ENCODE results near the gene SLC66A2. TPM values are rescaled to one million over a fixed set of nuclear protein-coding genes. Genes with fewer than 3 reads are reported as not detected.

Gene SLC66A2
- polyA plus RNA-seq, 6 donors from 2014 or later, result 26.3 to 40.9 (median 34.5) TPM

DNA sequence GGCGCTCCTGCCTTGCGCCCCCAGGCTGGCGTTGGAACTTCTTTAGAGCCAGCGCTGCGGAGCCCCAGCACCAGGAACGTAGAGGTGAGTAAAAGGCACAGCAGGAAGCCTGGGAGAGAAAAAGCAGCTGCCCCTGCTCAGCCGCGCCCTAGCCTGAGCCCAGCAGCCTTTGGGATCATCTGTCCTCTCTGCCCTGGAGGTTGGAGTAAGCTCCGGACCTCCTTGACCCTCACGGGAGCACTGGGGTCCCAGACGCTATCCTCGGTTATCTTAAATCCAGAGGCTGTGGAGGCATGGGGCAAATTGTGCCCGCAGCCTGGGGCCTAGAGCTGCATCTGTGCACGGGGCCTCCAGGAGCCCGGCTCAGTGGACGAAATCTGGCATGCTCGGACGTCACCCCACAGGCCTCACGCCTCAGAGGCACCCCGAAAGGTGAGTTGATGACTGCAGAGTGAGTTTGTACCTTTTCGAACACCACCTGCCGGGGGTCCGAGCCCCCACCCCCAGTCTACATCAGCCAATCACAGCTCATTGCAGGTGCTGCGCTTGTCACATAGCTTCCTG is 1.6 kb upstream of the SLC66A2 start:
- Mint-ChIP-seq H3K4me3 (peak overlapping the region in 5 of 8 donors; percentile 35 to 82 (median 55)), H3K9me3 (no peaks in the 10 kb centered on the region), H3K27me3 (no peaks in the 10 kb centered on the region), H3K27ac (peak overlapping the region in 4 of 6 donors; percentile 47 to 75 (median 62)), H3K4me1 (peaks cover 18 to 27% (median 22%) of the 10 kb centered on the region in 3 donors), H3K36me3 (no peaks in the 10 kb centered on the region)
- no peak for ATAC-seq (ENCODE audit: low read depth in 2 of 2)
- DNase-seq, result no peak

DNA sequence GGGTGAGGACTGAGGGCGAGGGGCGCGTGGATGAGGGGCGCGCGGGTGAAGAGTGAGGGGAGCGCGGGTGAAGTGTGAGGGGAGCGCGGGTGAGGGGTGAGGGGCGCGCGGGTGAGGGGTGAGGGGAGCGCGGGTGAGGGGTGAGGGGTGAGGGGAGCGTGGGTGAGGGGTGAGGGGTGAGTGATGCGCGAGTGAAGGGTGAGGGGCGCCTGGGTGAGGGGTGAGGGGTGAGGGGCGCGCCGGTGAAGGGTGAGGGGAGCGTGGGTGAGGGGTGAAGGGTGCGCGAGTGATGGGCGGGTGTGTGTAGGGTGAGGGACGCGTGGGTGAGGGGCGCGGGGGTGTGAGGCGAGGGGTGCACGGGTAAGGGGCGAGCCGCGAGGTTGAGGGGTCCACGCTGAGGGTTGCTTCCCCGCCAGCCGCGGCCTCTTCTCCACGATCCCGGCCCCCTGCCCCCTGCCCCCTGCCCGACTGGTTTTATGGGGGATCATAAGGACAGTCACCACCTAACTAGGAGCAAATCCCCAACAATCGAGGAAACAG is 1.1 kb upstream of the SLC66A2 start:
- no peaks in the 10 kb centered on the region for H3K36me3 Mint-ChIP-seq
- H3K4me3 Mint-ChIP-seq, result peak overlapping the region in 4 of 8 donors; percentile 55 to 67 (median 58)
- no peaks in the 10 kb centered on the region for H3K9me3 Mint-ChIP-seq
- H3K27me3 Mint-ChIP-seq, result no peaks in the 10 kb centered on the region
- H3K27ac Mint-ChIP-seq, result no peak overlapping the region
- H3K4me1 Mint-ChIP-seq, result peaks cover 18 to 32% (median 22%) of the 10 kb centered on the region in 3 donors
- DNase-seq (no peak), ATAC-seq (ENCODE audit: low read depth in 2 of 2) (no peak)

- H3K27ac Mint-ChIP-seq, result peak overlapping the region; percentile 77 to 98 (median 98)
- ATAC-seq (ENCODE audit: low read depth in 2 of 2) (peak; percentile 29 to 32), DNase-seq (peak; percentile 42)
- no peaks in the 10 kb centered on the region for H3K27me3 Mint-ChIP-seq
- H3K4me3 Mint-ChIP-seq, result peak overlapping the region; percentile 87 to 98 (median 94)
- H3K36me3 Mint-ChIP-seq, result no peaks in the 10 kb centered on the region
- H3K9me3 Mint-ChIP-seq, result no peaks in the 10 kb centered on the region
- H3K4me1 Mint-ChIP-seq, result peaks cover 26 to 49% (median 36%) of the 10 kb centered on the region in 3 donors
Measured at GRCh38 chr18:79950515-79951341, 725 bp downstream of the SLC66A2 start.

DNA sequence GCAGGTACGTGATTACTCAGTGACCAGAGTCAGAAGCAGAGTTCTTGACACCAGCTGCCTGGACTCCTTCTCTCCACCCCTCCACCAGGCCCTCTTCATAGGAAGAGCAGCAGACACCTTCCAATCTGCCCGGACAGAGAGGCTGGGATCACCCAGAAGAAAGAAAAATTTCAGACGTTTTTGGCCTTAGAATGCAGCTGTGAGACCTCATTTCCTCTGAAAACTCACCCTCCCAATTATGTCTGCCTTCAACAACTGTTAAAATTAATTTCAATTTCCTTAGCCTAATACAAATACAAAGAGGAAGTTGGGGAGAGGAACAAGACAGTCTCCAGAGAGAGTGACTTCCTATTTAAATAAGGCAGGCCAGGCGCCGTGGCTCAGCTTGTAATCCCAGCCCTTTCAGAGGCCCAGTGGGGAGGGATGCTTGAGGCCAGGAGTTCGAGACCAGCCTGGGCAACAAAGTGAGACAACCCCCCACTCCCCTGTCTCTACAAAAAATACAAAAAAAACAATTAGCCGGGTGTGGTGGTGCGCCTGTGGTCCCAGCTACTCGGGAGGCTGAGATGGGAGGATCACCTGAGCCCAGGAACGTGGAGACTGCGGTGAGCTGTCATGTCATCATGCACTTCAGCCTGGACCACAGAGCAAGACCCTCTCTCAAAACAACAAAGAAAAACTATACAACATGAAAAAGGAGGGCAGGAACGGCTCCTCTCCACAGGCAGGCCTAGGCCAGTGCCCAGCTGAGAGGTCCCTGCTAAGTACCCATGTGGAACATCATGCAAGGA is 1.6 kb downstream of the SLC66A2 start:
- peak overlapping the region; percentile 87 to 98 (median 94) for H3K4me3 Mint-ChIP-seq
- no peaks in the 10 kb centered on the region for H3K36me3 Mint-ChIP-seq
- peak; percentile 69 for DNase-seq
- H3K27me3 Mint-ChIP-seq, result no peaks in the 10 kb centered on the region
- peaks cover 31 to 55% (median 44%) of the 10 kb centered on the region in 3 donors for H3K4me1 Mint-ChIP-seq
- H3K9me3 Mint-ChIP-seq, result no peaks in the 10 kb centered on the region
- H3K27ac Mint-ChIP-seq, result peak overlapping the region; percentile 94 to 98 (median 98)
- peak; percentile 57 for ATAC-seq (ENCODE audit: low read depth in 2 of 2)

DNA sequence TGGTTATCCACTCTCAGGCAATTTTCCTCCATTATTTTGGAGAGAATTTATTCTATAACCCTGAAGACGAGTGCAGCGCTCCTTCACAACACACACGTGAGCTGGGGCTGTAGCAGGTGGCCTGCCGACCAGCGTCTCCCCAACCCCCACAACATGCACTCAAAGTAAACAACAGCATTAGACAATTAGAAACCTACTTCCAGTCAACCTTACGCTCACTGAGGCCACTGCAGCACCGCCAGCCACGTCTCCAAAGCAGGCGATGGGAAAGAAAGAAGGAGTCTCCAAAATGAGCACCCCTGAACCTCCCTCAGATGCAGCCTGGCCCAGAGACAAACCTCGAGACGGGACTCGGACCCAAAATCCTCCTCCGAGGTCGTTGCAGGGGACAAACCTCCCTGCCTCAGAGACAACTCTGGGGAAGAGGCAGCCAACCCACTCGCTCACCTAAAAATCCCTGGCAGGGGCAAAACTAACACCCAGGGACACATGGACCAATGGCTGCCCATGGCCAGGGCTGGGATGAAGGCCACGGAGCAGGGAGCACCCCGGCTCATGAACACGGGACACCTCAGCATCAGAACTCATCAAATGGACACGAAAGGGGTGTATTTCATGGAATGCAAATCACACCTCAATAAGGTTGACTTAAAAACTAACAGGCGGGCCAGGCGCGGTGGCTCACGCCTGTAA is 2.6 kb downstream of the SLC66A2 start:
- DNase-seq, result no peak
- peaks cover 36 to 62% (median 54%) of the 10 kb centered on the region in 3 donors for H3K4me1 Mint-ChIP-seq
- H3K27ac Mint-ChIP-seq, result peak overlapping the region; percentile 26 to 97 (median 64)
- peak overlapping the region; percentile 52 to 98 (median 92) for H3K4me3 Mint-ChIP-seq
- no peaks in the 10 kb centered on the region for H3K36me3 Mint-ChIP-seq
- no peaks in the 10 kb centered on the region for H3K27me3 Mint-ChIP-seq
- ATAC-seq (ENCODE audit: low read depth in 2 of 2), result no peak
- no peaks in the 10 kb centered on the region for H3K9me3 Mint-ChIP-seq

DNA sequence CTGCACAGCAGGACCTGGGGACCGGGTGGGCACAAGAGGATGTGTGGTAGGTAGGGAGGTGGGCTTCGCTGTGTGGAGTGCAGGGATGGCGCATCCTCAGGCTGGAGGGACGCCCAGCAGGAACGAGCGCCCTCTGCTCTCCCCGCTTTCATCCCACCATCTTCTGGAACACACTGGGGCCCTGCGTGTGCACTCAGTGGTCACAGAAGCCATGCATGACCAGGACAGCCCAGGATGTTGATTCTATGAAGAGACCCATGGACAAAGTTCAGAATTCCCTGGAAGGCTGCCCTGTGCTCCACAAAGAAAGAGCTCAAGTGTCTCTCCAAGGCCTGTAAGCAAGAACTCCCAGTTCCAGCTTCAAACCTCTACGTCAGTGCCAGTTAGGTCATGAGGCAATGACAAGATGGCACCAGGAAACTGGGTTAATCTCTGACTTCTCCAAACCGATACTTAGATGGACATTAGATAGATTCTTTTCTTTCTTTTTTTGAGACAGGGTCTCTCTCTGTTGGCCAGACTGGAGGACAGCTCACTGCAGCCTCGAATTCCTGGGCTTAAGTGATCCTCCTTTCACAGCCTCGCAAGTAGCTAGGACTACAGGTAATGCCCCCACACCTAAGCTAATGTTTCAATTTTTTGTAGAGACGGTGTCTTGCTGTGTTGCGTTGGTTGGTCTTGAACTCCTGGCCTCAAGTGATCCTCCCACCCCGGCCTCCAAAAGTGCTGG is 3.4 kb downstream of the SLC66A2 start:
- peak overlapping the region in 2 of 8 donors; percentile 44 to 95 for H3K4me3 Mint-ChIP-seq
- H3K4me1 Mint-ChIP-seq, result peaks cover 36 to 62% (median 54%) of the 10 kb centered on the region in 3 donors
- no peak for DNase-seq
- no peaks in the 10 kb centered on the region for H3K27me3 Mint-ChIP-seq
- no peaks in the 10 kb centered on the region for H3K9me3 Mint-ChIP-seq
- no peak for ATAC-seq (ENCODE audit: low read depth in 2 of 2)
- peak overlapping the region in 2 of 6 donors; percentile 53 to 94 for H3K27ac Mint-ChIP-seq
- H3K36me3 Mint-ChIP-seq, result no peaks in the 10 kb centered on the region

GRCh38 chr18:79947054-79947755 is 4.2 kb downstream of the SLC66A2 start:
- DNase-seq (no peak), ATAC-seq (ENCODE audit: low read depth in 2 of 2) (no peak)
- Mint-ChIP-seq H3K4me1 (peaks cover 37 to 65% (median 57%) of the 10 kb centered on the region in 3 donors), H3K9me3 (no peaks in the 10 kb centered on the region), H3K36me3 (peaks cover 3 to 4% of the 10 kb centered on the region in 2 donors), H3K4me3 (peak overlapping the region in 1 of 8 donors; percentile 12), H3K27ac (peak overlapping the region in 4 of 6 donors; percentile 41 to 94 (median 82)), H3K27me3 (no peaks in the 10 kb centered on the region)

GRCh38 chr18:79945118-79946042 is 6.1 kb downstream of the SLC66A2 start:
- Mint-ChIP-seq H3K4me1 (peaks cover 39 to 63% (median 58%) of the 10 kb centered on the region in 3 donors), H3K27ac (peak overlapping the region; percentile 57 to 84 (median 78)), H3K4me3 (peak overlapping the region in 3 of 8 donors; percentile 19 to 30 (median 25)), H3K27me3 (no peaks in the 10 kb centered on the region), H3K36me3 (peaks cover 5 to 10% of the 10 kb centered on the region in 2 donors), H3K9me3 (no peaks in the 10 kb centered on the region)
- DNase-seq, result no peak
- no peak for ATAC-seq (ENCODE audit: low read depth in 2 of 2)

- H3K27ac Mint-ChIP-seq, result peak overlapping the region; percentile 57 to 84 (median 78)
- ATAC-seq (ENCODE audit: low read depth in 2 of 2) (peak; percentile 65 to 73), DNase-seq (no peak)
- peak overlapping the region in 2 of 8 donors; percentile 30 to 82 for H3K4me3 Mint-ChIP-seq
- peaks cover 10 to 16% of the 10 kb centered on the region in 2 donors for H3K36me3 Mint-ChIP-seq
- peaks cover 37 to 56% (median 55%) of the 10 kb centered on the region in 3 donors for H3K4me1 Mint-ChIP-seq
- H3K27me3 Mint-ChIP-seq, result no peaks in the 10 kb centered on the region
- H3K9me3 Mint-ChIP-seq, result no peaks in the 10 kb centered on the region
Measured at GRCh38 chr18:79944746-79945117, 6.7 kb downstream of the SLC66A2 start.

GRCh38 chr18:79944126-79944731 is 7.2 kb downstream of the SLC66A2 start:
- H3K4me3 Mint-ChIP-seq, result peak overlapping the region in 2 of 8 donors; percentile 19 to 30
- H3K36me3 Mint-ChIP-seq, result peaks cover 14 to 19% of the 10 kb centered on the region in 2 donors
- no peaks in the 10 kb centered on the region for H3K27me3 Mint-ChIP-seq
- no peaks in the 10 kb centered on the region for H3K9me3 Mint-ChIP-seq
- peak overlapping the region in 4 of 6 donors; percentile 63 to 81 (median 78) for H3K27ac Mint-ChIP-seq
- peaks cover 36 to 54% (median 51%) of the 10 kb centered on the region in 3 donors for H3K4me1 Mint-ChIP-seq
- no peak for DNase-seq
- ATAC-seq (ENCODE audit: low read depth in 2 of 2), result no peak

All from naive B cell (primary cell).